NCI-H1436 treated with DMSO at 0.1 percent for 48 hours (cell line): Measurements from ENCODE around the gene SLC34A1.
A peak's percentile ranks its signal among the peaks of the same experiment; 100 is the strongest.
"Not testable (repeated sequence)": the region's sequence is repeated elsewhere in the genome, so short reads cannot be mapped to it uniquely, and the experiment has no call there.

ENCODE experiments used
- DNase-seq: peaks from one replicate; lab custom pipeline; 2025; lab: John Stamatoyannopoulos, UW

SLC34A1 gene

GRCh38 chr5:177410575-177410974, 26.3 kb downstream of the SLC34A1 start:
- no peak for DNase-seq

- DNase-seq = no peak
These were observed 28.5 kb downstream of the SLC34A1 start for GRCh38 chr5:177412603-177413233.

- no peak for DNase-seq
These were observed 30.2 kb downstream of the SLC34A1 start for GRCh38 chr5:177414481-177414880.

- not testable (repeated sequence) for DNase-seq
These were observed 32.8 kb downstream of the SLC34A1 start for GRCh38 chr5:177417081-177417480.

- DNase-seq = no peak
These were observed 34.8 kb downstream of the SLC34A1 start for GRCh38 chr5:177419046-177419445.

- DNase-seq = not testable (repeated sequence)
These were observed 36.2 kb downstream of the SLC34A1 start for GRCh38 chr5:177420472-177420871.

GRCh38 chr5:177421062-177421798, 37.0 kb downstream of the SLC34A1 start:
- no peak for DNase-seq

- DNase-seq = no peak
These were observed 39.4 kb downstream of the SLC34A1 start for GRCh38 chr5:177423671-177424070.

GRCh38 chr5:177425196-177425800, 41.1 kb downstream of the SLC34A1 start:
- DNase-seq = no peak

GRCh38 chr5:177425801-177426565, 41.7 kb downstream of the SLC34A1 start:
- peak; percentile 92 for DNase-seq

GRCh38 chr5:177426566-177427210, 42.5 kb downstream of the SLC34A1 start, which contains the start of gene GRK6:
TSS of gene GRK6 (plus strand) at chr5:177426676. CDS start at chr5:177426846, 170 bp downstream.
- DNase-seq = no peak

- DNase-seq = no peak
These were observed 43.1 kb downstream of the SLC34A1 start for GRCh38 chr5:177427211-177427822.

- DNase-seq = no peak
These were observed 43.8 kb downstream of the SLC34A1 start for GRCh38 chr5:177427919-177428573.

- DNase-seq = no peak
These were observed 44.5 kb downstream of the SLC34A1 start for GRCh38 chr5:177428574-177429217.

GRCh38 chr5:177429248-177430040, 45.2 kb downstream of the SLC34A1 start:
- no peak for DNase-seq

- no peak for DNase-seq
These were observed 46.1 kb downstream of the SLC34A1 start for GRCh38 chr5:177430140-177430951.

GRCh38 chr5:177430972-177431316, 46.7 kb downstream of the SLC34A1 start:
- DNase-seq = no peak

- DNase-seq = no peak
These were observed 47.3 kb downstream of the SLC34A1 start for GRCh38 chr5:177431317-177432142.
